H9 (cell line): ENCODE measurements around the gene YPEL4. TPM values are rescaled to one million over a fixed set of nuclear protein-coding genes. Genes with fewer than 3 reads are reported as not detected.

ENCODE experiments used
- DNase-seq: peaks from one replicate; pipeline ENCODE4 v3.0.0-alpha.2; 2017
- H2AFZ ChIP-seq: one replicate; pipeline ENCODE4 v1.6.1; 2013; ENCODE audit warnings: mild to moderate bottlenecking, low read length, control low read depth, moderate library complexity
- H2AK5ac ChIP-seq: 2 replicates; pipeline ENCODE4 v1.6.1; 2013; ENCODE audit warnings: low read length, control low read depth, mixed read lengths; ENCODE audit not compliant: insufficient read length
- H2BK120ac ChIP-seq: one replicate; pipeline ENCODE4 v1.6.1; 2013; ENCODE audit warnings: low read depth, mild to moderate bottlenecking, low read length, control low read depth, inconsistent platforms; ENCODE audit not compliant: poor library complexity, severe bottlenecking
- H2BK12ac ChIP-seq: 2 replicates; pipeline ENCODE4 v1.6.1; 2013; ENCODE audit warnings: low read length, control low read depth, mixed read lengths, low read depth; ENCODE audit not compliant: insufficient read length
- H2BK15ac ChIP-seq: 2 replicates; pipeline ENCODE4 v1.6.1; 2013; ENCODE audit warnings: low read depth, low read length, control low read depth
- H2BK20ac ChIP-seq: one replicate; pipeline ENCODE4 v1.6.1; 2013; ENCODE audit warnings: low read depth, mild to moderate bottlenecking, low read length, control low read depth, inconsistent platforms; ENCODE audit not compliant: poor library complexity, severe bottlenecking
- H2BK5ac ChIP-seq: 2 replicates; pipeline ENCODE4 v1.6.1; 2013; ENCODE audit warnings: low read length, control low read depth, mixed read lengths; ENCODE audit not compliant: insufficient read length
- H3K14ac ChIP-seq: 2 replicates; pipeline ENCODE4 v1.6.1; 2013; ENCODE audit warnings: low read length, control low read depth; ENCODE audit not compliant: insufficient read depth
- H3K18ac ChIP-seq: 2 replicates; pipeline ENCODE4 v1.6.1; 2013; ENCODE audit warnings: low read depth, mild to moderate bottlenecking, mixed read lengths, low read length, control low read depth; ENCODE audit not compliant: insufficient read length
- H3K23ac ChIP-seq: 2 replicates; pipeline ENCODE4 v1.6.1; 2013; ENCODE audit warnings: low read length, control low read depth, mixed read lengths, low read depth; ENCODE audit not compliant: insufficient read length
- H3K23me2 ChIP-seq: 2 replicates; pipeline ENCODE4 v1.6.1; 2013; ENCODE audit warnings: low read depth, mild to moderate bottlenecking, mixed read lengths, low read length, control low read depth; ENCODE audit not compliant: insufficient read length, poor library complexity, severe bottlenecking
- H3K27ac ChIP-seq: 2 replicates; pipeline ENCODE4 v1.5.1; 2013; ENCODE audit warnings: low read length, control low read depth, mixed read lengths, low read depth; ENCODE audit not compliant: insufficient read length
- H3K27me3 ChIP-seq: 2 replicates; pipeline ENCODE4 v1.6.1; 2013; ENCODE audit warnings: low read length, control low read depth, inconsistent platforms; ENCODE audit not compliant: insufficient read depth
- H3K4ac ChIP-seq: 2 replicates; pipeline ENCODE4 v1.6.1; 2013; ENCODE audit warnings: low read depth, mild to moderate bottlenecking, control low read depth, inconsistent platforms, low read length, moderate library complexity
- H3K4me1 ChIP-seq: 2 replicates; pipeline ENCODE4 v1.6.1; 2013; ENCODE audit warnings: low read length, control low read depth, inconsistent platforms; ENCODE audit not compliant: insufficient read depth
- H3K4me2 ChIP-seq: 2 replicates; pipeline ENCODE4 v1.6.1; 2013; ENCODE audit warnings: low read length, control low read depth, mixed read lengths; ENCODE audit not compliant: insufficient read length, insufficient read depth
- H3K56ac ChIP-seq: 2 replicates; pipeline ENCODE4 v1.6.1; 2013; ENCODE audit warnings: low read depth, mild to moderate bottlenecking, mixed read lengths, low read length, control low read depth; ENCODE audit not compliant: insufficient read length
- H3K79me1 ChIP-seq: 2 replicates; pipeline ENCODE4 v1.6.1; 2013; ENCODE audit warnings: low read depth, mild to moderate bottlenecking, moderate library complexity, low read length, control low read depth, inconsistent platforms; ENCODE audit not compliant: insufficient read depth, poor library complexity, severe bottlenecking
- H3K79me2 ChIP-seq: 2 replicates; pipeline ENCODE4 v1.6.1; 2013; ENCODE audit warnings: low read length, control low read depth, inconsistent platforms; ENCODE audit not compliant: insufficient read depth
- H3K9ac ChIP-seq: 2 replicates; pipeline ENCODE4 v1.6.1; 2013; ENCODE audit warnings: low read length, control low read depth, mixed read lengths; ENCODE audit not compliant: insufficient read length; ENCODE audit errors: extremely low read depth
- H3K9me3 ChIP-seq: one replicate; pipeline ENCODE4 v1.6.1; 2013; ENCODE audit warnings: low read depth, low read length, inconsistent platforms; ENCODE audit not compliant: control insufficient read depth
- H3T11ph ChIP-seq: one replicate; pipeline ENCODE4 v1.6.1; 2013; ENCODE audit warnings: mild to moderate bottlenecking, low read length, control low read depth, inconsistent platforms
- H4K20me1 ChIP-seq: one replicate; pipeline ENCODE4 v1.6.1; 2013; ENCODE audit not compliant: control insufficient read depth, insufficient read length, insufficient read depth
- H4K5ac ChIP-seq: 2 replicates; pipeline ENCODE4 v1.6.1; 2013; ENCODE audit warnings: low read depth, mild to moderate bottlenecking, mixed read lengths, low read length, control low read depth; ENCODE audit not compliant: insufficient read length
- H4K8ac ChIP-seq: replicated peaks from 2 replicates; pipeline ENCODE4 v1.6.1; 2013; ENCODE audit warnings: low read length, control low read depth, mixed read lengths, low read depth; ENCODE audit not compliant: insufficient read length
- H4K91ac ChIP-seq: 2 replicates; pipeline ENCODE4 v1.6.1; 2013; ENCODE audit warnings: low read depth, mild to moderate bottlenecking, moderate library complexity, mixed read lengths, low read length, control low read depth; ENCODE audit not compliant: insufficient read length
- H3K27ac Mint-ChIP-seq, 3 experiments: 2 replicates in 2 of 3; 3 replicates in 1 of 3; pipeline ENCODE4 v1.8.0; 2020 to 2021; ENCODE audit warnings: mixed read lengths in 3 of 3, mild to moderate bottlenecking in 1 of 3, moderate library complexity in 1 of 3
- H3K27me3 Mint-ChIP-seq: 2 replicates; pipeline ENCODE4 v1.8.0; 2021; ENCODE audit warnings: low read depth, mild to moderate bottlenecking, moderate library complexity, mixed read lengths
- H3K36me3 Mint-ChIP-seq, 3 experiments: 2 replicates in 2 of 3; 3 replicates in 1 of 3; pipeline ENCODE4 v1.8.0; 2020 to 2021; ENCODE audit warnings: low read depth in 3 of 3, mixed read lengths in 3 of 3; ENCODE audit not compliant: insufficient read depth in 1 of 3
- H3K4me1 Mint-ChIP-seq, 2 experiments: 2 replicates each; pipeline ENCODE4 v1.8.0; 2020; ENCODE audit warnings: mixed read lengths in 2 of 2
- H3K4me3 Mint-ChIP-seq, 2 experiments: 2 replicates in 1 of 2; 3 replicates in 1 of 2; pipeline ENCODE4 v1.8.0; 2020 to 2021; ENCODE audit warnings: mild to moderate bottlenecking in 2 of 2, mixed read lengths in 2 of 2, moderate library complexity in 1 of 2
- H3K9me3 Mint-ChIP-seq, 2 experiments: 2 replicates in 1 of 2; 3 replicates in 1 of 2; pipeline ENCODE4 v1.8.0; 2020; ENCODE audit warnings: mild to moderate bottlenecking in 2 of 2, mixed read lengths in 2 of 2, moderate library complexity in 1 of 2
- WGBS: extraction: QIAGEN DNeasy Blood & Tissue Kit; methylation state at CpG from one replicate; pipeline ENCODE4 v1.1.7; 2013; ENCODE audit warnings: missing lambda C conversion rate, low lambda C conversion rate, mixed read lengths; ENCODE audit not compliant: insufficient read length; ENCODE audit errors: extremely low coverage; 5-methylcytosine and 5-hydroxymethylcytosine counted together
- total RNA-seq: library from RNA; stranded (reverse); gene quantifications from 2 replicates; pipeline ENCODE4 v1.2.1, GENCODE V29; 2021
- TF ChIP-seq, protein P1 (sequence below): fragments of 200-600 bp; sonication (generic); conservative IDR thresholded peaks from 3 replicates; pipeline ENCODE4 v1.8.0; 2021; ENCODE audit warnings: antibody characterized with exemption, mild to moderate bottlenecking

Gene YPEL4
- total RNA-seq, 1 experiment from 2014 or later, result 0.13 TPM

- Histone ChIP-seq H4K20me1 (no peaks in the 10 kb centered on the region), H3K79me1 (no peaks in the 10 kb centered on the region), H2BK20ac (no peak overlapping the region), H3K79me2 (peaks cover 5% of the 10 kb centered on the region; the same call in 1 of the 2 replicates), H3K9ac (peak overlapping the region; percentile 83), H3K14ac (no peak overlapping the region), H3K27me3 (no peaks in the 10 kb centered on the region), H3K4me1 (no peaks in the 10 kb centered on the region), H3K9me3 (no peaks in the 10 kb centered on the region), H3K4me2 (peak overlapping the region; percentile 96), H2AK5ac (no peak overlapping the region), H2AFZ (no peak overlapping the region), H3T11ph (no peak overlapping the region), H2BK120ac (no peak overlapping the region), H3K27ac (peak overlapping the region; percentile 22), H3K23me2 (peaks cover 7% of the 10 kb centered on the region), H3K23ac (no peak overlapping the region), H4K91ac (no peak overlapping the region), H3K18ac (no peak overlapping the region), H3K4ac (no peak overlapping the region), H2BK15ac (no peak overlapping the region), H4K8ac (no peak overlapping the region), H2BK12ac (no peak overlapping the region), H4K5ac (no peak overlapping the region), H3K56ac (no peak overlapping the region), H2BK5ac (no peak overlapping the region)
- peak overlapping the region; percentile 94 to 100 for H3K4me3 Mint-ChIP-seq
- peaks cover 18 to 39% (median 32%) of the 10 kb centered on the region in 3 experiments for H3K36me3 Mint-ChIP-seq
- no peaks in the 10 kb centered on the region; a peak in 1 of 5 replicates for H3K9me3 Mint-ChIP-seq
- no CpG with 5 or more reads among the region's 8 CpGs for WGBS
- no peak for DNase-seq
- H3K4me1 Mint-ChIP-seq, result peaks cover 9 to 26% of the 10 kb centered on the region in 2 experiments
- H3K27ac Mint-ChIP-seq, result peak overlapping the region; percentile 86 to 99 (median 92); a peak in 4 of 7 replicates
- peaks cover 28% of the 10 kb centered on the region for H3K27me3 Mint-ChIP-seq
- TF ChIP-seq, protein P1, sequence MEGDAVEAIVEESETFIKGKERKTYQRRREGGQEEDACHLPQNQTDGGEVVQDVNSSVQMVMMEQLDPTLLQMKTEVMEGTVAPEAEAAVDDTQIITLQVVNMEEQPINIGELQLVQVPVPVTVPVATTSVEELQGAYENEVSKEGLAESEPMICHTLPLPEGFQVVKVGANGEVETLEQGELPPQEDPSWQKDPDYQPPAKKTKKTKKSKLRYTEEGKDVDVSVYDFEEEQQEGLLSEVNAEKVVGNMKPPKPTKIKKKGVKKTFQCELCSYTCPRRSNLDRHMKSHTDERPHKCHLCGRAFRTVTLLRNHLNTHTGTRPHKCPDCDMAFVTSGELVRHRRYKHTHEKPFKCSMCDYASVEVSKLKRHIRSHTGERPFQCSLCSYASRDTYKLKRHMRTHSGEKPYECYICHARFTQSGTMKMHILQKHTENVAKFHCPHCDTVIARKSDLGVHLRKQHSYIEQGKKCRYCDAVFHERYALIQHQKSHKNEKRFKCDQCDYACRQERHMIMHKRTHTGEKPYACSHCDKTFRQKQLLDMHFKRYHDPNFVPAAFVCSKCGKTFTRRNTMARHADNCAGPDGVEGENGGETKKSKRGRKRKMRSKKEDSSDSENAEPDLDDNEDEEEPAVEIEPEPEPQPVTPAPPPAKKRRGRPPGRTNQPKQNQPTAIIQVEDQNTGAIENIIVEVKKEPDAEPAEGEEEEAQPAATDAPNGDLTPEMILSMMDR, result no peak
Measured at GRCh38 chr11:57658023-57658361, 8.3 kb upstream of the YPEL4 start.
